H1 (cell line): ENCODE measurements around the gene PARD3. TPM values are rescaled to one million over a fixed set of nuclear protein-coding genes. Genes with fewer than 3 reads are reported as not detected.

Experiments
- CEBPB ChIP-seq: IDR thresholded peaks from 2 replicates; pipeline ENCODE4 v1.6.1; 2012; ENCODE audit warnings: low read depth, low read length
- CHD7 ChIP-seq: fragments of 300-600 bp; sonication (generic); IDR thresholded peaks from 2 replicates; pipeline ENCODE4 v1.7.1; 2012; ENCODE audit warnings: low read length, moderate library complexity, mild to moderate bottlenecking, inconsistent platforms; ENCODE audit not compliant: insufficient replicate concordance
- GABPA ChIP-seq: IDR thresholded peaks from 2 replicates; pipeline ENCODE4 v1.6.1; 2011; ENCODE audit warnings: mild to moderate bottlenecking, low read length, moderate library complexity, borderline replicate concordance; ENCODE audit not compliant: insufficient read depth
- JUN ChIP-seq: IDR thresholded peaks from 2 replicates; pipeline ENCODE4 v1.6.1; 2011; ENCODE audit warnings: low read depth, mild to moderate bottlenecking, improper control_type of control experiment, low read length
- PHF8 ChIP-seq: fragments of 200-600 bp; sonication (generic); conservative IDR thresholded peaks from 2 replicates; pipeline ENCODE4 v1.7.1; 2012; ENCODE audit warnings: low read depth, mild to moderate bottlenecking, inconsistent platforms, low read length, moderate library complexity
- POLR2A ChIP-seq, 2 experiments: IDR thresholded peaks; 1 replicate in 1 of 2; 2 replicates in 1 of 2; pipeline ENCODE4 v1.6.1; 2011; ENCODE audit warnings: low read depth in 2 of 2, low read length in 2 of 2, mild to moderate bottlenecking in 2 of 2; ENCODE audit errors: control extremely low read depth in 1 of 2
- RFX5 ChIP-seq: IDR thresholded peaks from 2 replicates; pipeline ENCODE4 v1.6.1; 2011; ENCODE audit warnings: low read depth, low read length, improper control_type of control experiment, borderline replicate concordance
- SRF ChIP-seq: IDR thresholded peaks from 2 replicates; pipeline ENCODE4 v1.6.1; 2011; ENCODE audit warnings: mild to moderate bottlenecking, low read depth, low read length, moderate library complexity
- USF2 ChIP-seq: IDR thresholded peaks from 2 replicates; pipeline ENCODE4 v1.6.1; 2011; ENCODE audit warnings: low read length, improper control_type of control experiment
- YY1 ChIP-seq: IDR thresholded peaks from 2 replicates; pipeline ENCODE4 v1.6.1; 2011; ENCODE audit warnings: low read depth, mild to moderate bottlenecking, low read length
- polyA plus RNA-seq, 7 experiments: library from polyadenylated mRNA; depleted of rRNA in 3 of 7; stranded (reverse) in 5 of 7; unstranded in 2 of 7; fragments of >200 nt in 5 of 7; fragments of 200-250 nt in 2 of 7; gene quantifications; 1 replicate in 5 of 7; 2 replicates in 1 of 7; 4 replicates in 1 of 7; pipeline versions ENCODE4 v1.2.1 to v1.2.3, GENCODE V29; 2011 to 2013; ENCODE audit warnings: missing spikeins in 2 of 7, mixed read lengths in 2 of 7
- total RNA-seq: library from RNA; stranded (reverse); fragmentation: NEBNext Ultra II Directional; extraction: Animal tissue kit (Norgen Biotek cat#: 25700); gene quantifications from 2 replicates; pipeline ENCODE4 v1.2.1, GENCODE V29; 2021
- TF ChIP-seq, protein P1 (sequence below): IDR thresholded peaks from 2 replicates; pipeline ENCODE4 v1.6.1; 2012; ENCODE audit warnings: inconsistent platforms

PARD3 gene
- total and polyA plus RNA-seq, 2 of the 8 experiments (the other 6 are each of a cell fraction or from before 2014, with no cell fraction given), result 19.7 to 49.1 TPM

- no peak for TF ChIP-seq CHD7
- no peak for TF ChIP-seq POLR2A (IDR thresholded peaks at IDR 0.05; ENCODE audit: control extremely low read depth in 1 of 2, low read depth in 2 of 2, low read length in 2 of 2)
- no peak for TF ChIP-seq GABPA
- no peak for TF ChIP-seq RFX5
- no peak for TF ChIP-seq CEBPB
- TF ChIP-seq SRF, result no peak
- no peak for TF ChIP-seq YY1
- no peak for TF ChIP-seq PHF8
- no peak for TF ChIP-seq USF2
- TF ChIP-seq, protein P1, sequence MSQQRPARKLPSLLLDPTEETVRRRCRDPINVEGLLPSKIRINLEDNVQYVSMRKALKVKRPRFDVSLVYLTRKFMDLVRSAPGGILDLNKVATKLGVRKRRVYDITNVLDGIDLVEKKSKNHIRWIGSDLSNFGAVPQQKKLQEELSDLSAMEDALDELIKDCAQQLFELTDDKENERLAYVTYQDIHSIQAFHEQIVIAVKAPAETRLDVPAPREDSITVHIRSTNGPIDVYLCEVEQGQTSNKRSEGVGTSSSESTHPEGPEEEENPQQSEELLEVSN, result no peak
- TF ChIP-seq JUN, result no peak
Measured at GRCh38 chr10:34596351-34596750, 218.7 kb downstream of the PARD3 start (continued).
